HFF-Myc (cell line): Measurements from ENCODE around the gene SPAM1.

ENCODE experiments used
- DNase-seq: peaks from one replicate; pipeline ENCODE4 v3.0.0-alpha.2; 2011; ENCODE audit warnings: low read depth; ENCODE audit errors: extremely low read depth
- H3K4me3 ChIP-seq: replicated peaks from 2 replicates; pipeline ENCODE4 v1.5.1; 2011; ENCODE audit warnings: low read depth, mild to moderate bottlenecking, control low read depth, low read length
- TF ChIP-seq, protein P1 (sequence below): IDR thresholded peaks from 2 replicates; pipeline ENCODE4 v1.5.1; 2012; ENCODE audit warnings: mild to moderate bottlenecking, low read depth, low read length, control low read depth; ENCODE audit errors: missing control alignments

SPAM1 gene

DNA sequence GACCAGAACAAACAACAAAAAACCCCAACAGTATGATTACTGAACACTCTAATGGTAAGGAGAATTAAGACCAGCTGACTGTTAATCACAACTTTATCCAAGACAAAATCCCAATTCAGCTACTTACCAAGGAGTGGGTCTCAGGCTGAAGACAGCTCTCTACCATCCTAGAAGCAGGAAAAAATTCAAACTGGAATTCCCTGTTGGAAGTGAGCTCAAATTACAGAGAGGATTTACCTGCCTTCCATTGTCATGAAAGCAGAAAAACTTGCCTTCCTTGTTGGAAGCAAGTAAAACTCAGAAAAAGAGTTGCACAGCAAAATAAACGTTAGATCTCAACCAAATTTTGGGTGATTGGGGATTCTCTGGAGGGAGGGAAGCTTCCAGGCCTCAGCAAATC, 20.9 kb downstream of the SPAM1 start:
- H3K4me3 ChIP-seq, result no peak overlapping the region
- TF ChIP-seq, protein P1, sequence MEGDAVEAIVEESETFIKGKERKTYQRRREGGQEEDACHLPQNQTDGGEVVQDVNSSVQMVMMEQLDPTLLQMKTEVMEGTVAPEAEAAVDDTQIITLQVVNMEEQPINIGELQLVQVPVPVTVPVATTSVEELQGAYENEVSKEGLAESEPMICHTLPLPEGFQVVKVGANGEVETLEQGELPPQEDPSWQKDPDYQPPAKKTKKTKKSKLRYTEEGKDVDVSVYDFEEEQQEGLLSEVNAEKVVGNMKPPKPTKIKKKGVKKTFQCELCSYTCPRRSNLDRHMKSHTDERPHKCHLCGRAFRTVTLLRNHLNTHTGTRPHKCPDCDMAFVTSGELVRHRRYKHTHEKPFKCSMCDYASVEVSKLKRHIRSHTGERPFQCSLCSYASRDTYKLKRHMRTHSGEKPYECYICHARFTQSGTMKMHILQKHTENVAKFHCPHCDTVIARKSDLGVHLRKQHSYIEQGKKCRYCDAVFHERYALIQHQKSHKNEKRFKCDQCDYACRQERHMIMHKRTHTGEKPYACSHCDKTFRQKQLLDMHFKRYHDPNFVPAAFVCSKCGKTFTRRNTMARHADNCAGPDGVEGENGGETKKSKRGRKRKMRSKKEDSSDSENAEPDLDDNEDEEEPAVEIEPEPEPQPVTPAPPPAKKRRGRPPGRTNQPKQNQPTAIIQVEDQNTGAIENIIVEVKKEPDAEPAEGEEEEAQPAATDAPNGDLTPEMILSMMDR, result no peak
- DNase-seq, result no peak

DNA sequence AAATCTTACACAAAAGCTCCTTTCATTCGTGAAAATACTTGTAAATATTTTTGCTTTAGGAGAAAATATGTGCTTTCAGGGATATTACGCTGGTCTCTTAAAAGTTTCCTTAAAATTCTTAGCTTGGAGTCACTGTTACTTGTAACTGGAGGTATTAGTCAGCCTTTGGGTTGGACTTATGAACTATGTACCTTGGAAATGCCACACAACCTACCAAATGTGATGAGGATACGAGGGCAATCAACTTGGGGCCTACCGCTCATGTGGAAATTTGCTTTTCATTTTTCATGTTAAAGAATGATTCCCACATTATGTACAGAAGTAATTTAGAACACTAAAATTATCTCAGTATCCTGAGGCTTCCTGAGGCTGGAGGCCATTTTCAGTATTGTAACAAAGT, 23.1 kb downstream of the SPAM1 start:
- TF ChIP-seq, protein P1, result no peak
- no peak for DNase-seq
- H3K4me3 ChIP-seq, result no peak overlapping the region

DNA sequence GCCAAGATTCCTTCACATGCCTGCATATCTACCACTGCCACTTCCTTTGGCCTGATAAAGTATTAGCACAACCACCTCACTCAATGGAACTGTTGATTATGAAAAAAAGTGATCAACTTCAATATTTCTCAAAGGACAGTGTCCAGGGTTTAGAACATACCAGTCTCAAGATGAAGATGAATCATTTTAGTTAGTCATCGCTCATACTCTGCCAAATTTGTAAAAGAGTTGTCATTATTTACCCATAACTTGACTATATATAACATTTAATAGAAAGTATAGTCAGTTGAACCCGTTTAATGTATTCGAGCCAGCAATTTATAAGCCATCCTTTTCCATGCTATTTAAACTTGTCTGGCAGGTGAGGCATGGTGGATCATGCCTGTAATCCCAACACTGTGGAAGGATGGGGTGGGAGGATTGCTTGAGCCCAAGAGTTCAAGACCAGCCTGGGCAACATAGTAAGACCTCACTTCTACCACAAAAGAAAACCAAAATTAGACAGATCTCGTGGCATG, 33.2 kb downstream of the SPAM1 start:
- H3K4me3 ChIP-seq, result no peak overlapping the region
- TF ChIP-seq, protein P1, result no peak
- DNase-seq, result no peak

DNA sequence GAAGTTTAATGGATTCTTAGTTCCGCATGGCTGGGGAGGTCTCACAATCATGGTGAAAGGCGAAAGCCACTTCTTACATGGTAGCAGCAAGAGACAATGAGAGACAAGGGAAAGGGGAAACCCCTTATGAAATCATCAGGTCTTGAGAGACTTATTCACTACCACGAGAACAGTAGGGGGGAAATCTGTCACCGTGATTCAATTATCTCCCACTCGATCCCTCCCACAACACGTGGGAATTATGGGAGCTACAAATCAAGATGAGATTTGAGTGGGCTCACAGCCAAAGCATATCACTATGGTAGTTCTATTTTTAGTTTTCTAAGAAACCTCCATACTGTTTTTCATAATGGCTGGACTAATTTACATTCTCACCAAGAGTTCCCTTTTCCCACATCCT, 36.7 kb downstream of the SPAM1 start:
- DNase-seq, result no peak
- no peak overlapping the region for H3K4me3 ChIP-seq
- TF ChIP-seq, protein P1, result no peak

DNA sequence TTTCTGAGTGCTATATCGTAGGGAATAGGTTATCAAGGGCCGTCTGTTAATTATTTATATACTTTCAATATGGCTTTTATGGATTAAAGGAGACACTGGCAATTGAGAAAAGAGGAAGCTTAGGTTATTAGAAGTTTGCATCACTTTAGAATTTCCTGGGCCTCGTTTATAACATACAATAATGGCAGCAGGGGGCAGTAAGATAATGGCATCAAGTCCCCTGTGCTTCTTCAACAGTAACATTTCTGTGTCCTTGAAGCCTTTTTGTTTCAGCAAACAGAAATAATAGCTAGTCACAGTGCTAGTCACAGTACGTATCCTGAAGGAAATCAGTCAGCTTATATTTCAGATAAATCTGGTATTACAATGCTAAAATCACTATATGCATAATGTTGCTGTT, 41.9 kb downstream of the SPAM1 start:
- TF ChIP-seq, protein P1, result no peak

DNA sequence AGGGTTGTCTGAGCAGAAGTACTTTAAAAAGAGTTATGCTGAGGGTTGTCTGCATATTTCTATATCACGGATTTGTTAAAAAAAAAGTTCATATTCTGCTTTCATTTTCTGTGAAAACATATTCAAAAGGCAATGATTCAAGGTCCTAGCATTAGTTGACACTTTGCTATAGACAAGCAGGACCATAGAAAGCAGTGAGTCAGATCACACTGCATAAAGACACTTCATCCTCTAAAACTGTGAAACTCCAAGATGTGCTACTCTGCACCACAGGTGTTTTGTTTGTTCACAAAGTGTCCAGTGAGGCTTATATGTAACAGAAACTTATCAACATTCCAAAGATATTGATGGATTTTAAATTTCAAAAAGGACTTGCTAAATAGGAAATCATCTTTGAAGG, 47.0 kb downstream of the SPAM1 start:
- H3K4me3 ChIP-seq, result no peak overlapping the region
- no peak for DNase-seq
- TF ChIP-seq, protein P1, result no peak

More for the DNA sequence above, 41.9 kb downstream of the SPAM1 start:
- H3K4me3 ChIP-seq, result no peak overlapping the region
- DNase-seq, result no peak

DNA sequence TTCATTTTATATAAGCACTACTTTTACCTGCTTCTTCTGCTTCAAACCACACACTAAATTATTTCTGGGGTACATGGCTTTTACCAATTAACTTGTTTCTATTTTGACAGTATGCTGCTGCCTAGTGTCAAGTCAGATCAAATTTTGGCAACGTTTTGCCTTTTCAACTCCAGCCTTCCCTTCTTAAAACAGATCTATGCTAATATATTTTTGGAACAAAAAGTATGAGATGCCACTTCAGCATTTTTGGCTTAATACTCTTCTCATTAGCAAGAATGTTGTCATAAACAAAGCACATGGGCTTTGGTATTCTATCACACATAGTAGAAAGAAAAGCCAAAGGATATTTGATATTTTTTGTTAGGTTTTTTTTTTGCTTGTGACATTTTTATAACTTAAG, 47.8 kb downstream of the SPAM1 start:
- TF ChIP-seq, protein P1, result no peak
- no peak overlapping the region for H3K4me3 ChIP-seq
- no peak for DNase-seq
